B cell (primary cell): ENCODE measurements around the gene PCSK6. TPM values are rescaled to one million over a fixed set of nuclear protein-coding genes. Genes with fewer than 3 reads are reported as not detected.

Experiments
- ATAC-seq: fragments of 200-7000 bp; cut with Tn5 transposase; one replicate; pipeline ENCODE4 v1.10.0; 2021; ENCODE audit warnings: low read depth, mild to moderate bottlenecking, moderate number of reproducible peaks, moderate library complexity
- CTCF ChIA-PET: fragments of 350-600 bp; sonication (Branson Sonifier 250); formaldehyde crosslinking; loops from one replicate; lab custom pipeline; 2021; ENCODE audit warnings: antibody characterized with exemption, inconsistent platforms; lab: Charles Lee
- POLR2A ChIA-PET: fragments of 350-600 bp; sonication (Branson Sonifier 250); formaldehyde crosslinking; loops from one replicate; lab custom pipeline; 2021; ENCODE audit warnings: antibody characterized with exemption; lab: Charles Lee
- DNase-seq: peaks from one replicate; pipeline ENCODE4 v3.0.0; 2013
- H2AFZ ChIP-seq: 2 replicates; pipeline ENCODE4 v1.6.1; 2012; ENCODE audit warnings: mild to moderate bottlenecking, low read depth, low read length; ENCODE audit not compliant: insufficient read depth, poor library complexity, severe bottlenecking
- H3K27ac ChIP-seq, 2 donors: 1 replicate in 1 of 2; 2 replicates in 1 of 2; pipeline ENCODE4 v1.5.1; 2012 to 2013; ENCODE audit warnings: low read length in 2 of 2, mild to moderate bottlenecking in 2 of 2, moderate library complexity in 1 of 2
- H3K27me3 ChIP-seq, 4 experiments: fragments of 200-600 bp in 1 of 4; sonication (generic) in 1 of 4; replicated peaks in 1 of 4; 1 replicate in 2 of 4; 2 replicates in 2 of 4; pipeline versions ENCODE4 v1.6.1 to v1.7.0; 2013 to 2016; ENCODE audit warnings: low read length in 3 of 4, mild to moderate bottlenecking in 2 of 4, mixed read lengths in 1 of 4, moderate library complexity in 1 of 4; ENCODE audit not compliant: insufficient read depth in 4 of 4, control insufficient read depth in 3 of 4; ENCODE audit errors: control extremely low read depth in 1 of 4
- H3K36me3 ChIP-seq, 2 experiments: replicated peaks in 1 of 2; 1 replicate in 1 of 2; 2 replicates in 1 of 2; pipeline versions ENCODE4 v1.6.1 to v1.7.1; 2013; ENCODE audit warnings: low read length in 1 of 2; ENCODE audit not compliant: insufficient read depth in 2 of 2, control insufficient read depth in 1 of 2; ENCODE audit errors: control extremely low read depth in 1 of 2, extremely low read depth in 1 of 2
- H3K4me1 ChIP-seq, 2 donors: fragments of 200-600 bp in 1 of 2; sonication (generic) in 1 of 2; 1 replicate in 1 of 2; 2 replicates in 1 of 2; pipeline versions ENCODE4 v1.5.1 to v1.6.1; 2013 to 2017; ENCODE audit warnings: low read length in 2 of 2; ENCODE audit not compliant: control insufficient read depth in 2 of 2, insufficient read depth in 2 of 2
- H3K4me2 ChIP-seq: replicated peaks from 2 replicates; pipeline ENCODE3; 2012; ENCODE audit warnings: mild to moderate bottlenecking, low read depth, low read length; ENCODE audit not compliant: poor library complexity, severe bottlenecking
- H3K4me3 ChIP-seq, 5 experiments: fragments of 200-600 bp in 1 of 5; sonication (generic) in 1 of 5; 1 replicate in 3 of 5; 2 replicates in 2 of 5; pipeline versions ENCODE4 v1.5.1 to v1.7.0; 2011 to 2016; ENCODE audit warnings: low read length in 4 of 5, mild to moderate bottlenecking in 4 of 5, low read depth in 2 of 5, control low read depth in 1 of 5, moderate library complexity in 1 of 5; ENCODE audit not compliant: insufficient read depth in 1 of 5; ENCODE audit errors: control extremely low read depth in 1 of 5, extremely low read depth in 1 of 5
- H3K79me2 ChIP-seq: fragments of 200-600 bp; sonication (generic); one replicate; pipeline ENCODE4 v1.6.0; 2016; ENCODE audit warnings: low read length; ENCODE audit not compliant: control insufficient read depth, insufficient read depth
- H3K9ac ChIP-seq: fragments of 200-600 bp; sonication (generic); 2 replicates; pipeline ENCODE4 v1.6.1; 2017; ENCODE audit warnings: mild to moderate bottlenecking, low read length, moderate library complexity
- H3K9me3 ChIP-seq, 3 donors: one replicate each; pipeline versions ENCODE4 v1.6.1 to v1.7.1; 2013; ENCODE audit warnings: low read length in 2 of 3; ENCODE audit not compliant: control insufficient read depth in 2 of 3, insufficient read depth in 1 of 3; ENCODE audit errors: control extremely low read depth in 1 of 3
- H4K20me1 ChIP-seq: 2 replicates; pipeline ENCODE4 v1.6.0; 2012; ENCODE audit warnings: mild to moderate bottlenecking, low read length; ENCODE audit not compliant: insufficient read depth, control insufficient read depth, poor library complexity, severe bottlenecking
- H3K27ac Mint-ChIP-seq: one replicate; pipeline ENCODE4 v1.8.0; 2021; ENCODE audit warnings: mixed read lengths
- H3K27me3 Mint-ChIP-seq: one replicate; pipeline ENCODE4 v1.8.0; 2021; ENCODE audit warnings: mixed read lengths
- H3K4me1 Mint-ChIP-seq: one replicate; pipeline ENCODE4 v1.8.0; 2021; ENCODE audit warnings: mixed read lengths
- H3K4me3 Mint-ChIP-seq: one replicate; pipeline ENCODE4 v1.8.0; 2021; ENCODE audit warnings: mixed read lengths
- H3K9me3 Mint-ChIP-seq: one replicate; pipeline ENCODE4 v1.8.0; 2022; ENCODE audit warnings: mixed read lengths; ENCODE audit not compliant: insufficient read depth
- EZH2 ChIP-seq: IDR thresholded peaks from 2 replicates; pipeline ENCODE4 v1.6.1; 2012; ENCODE audit warnings: borderline replicate concordance, low read depth, mild to moderate bottlenecking, moderate library complexity, low read length; ENCODE audit not compliant: insufficient read depth, poor library complexity, severe bottlenecking
- WGBS: methylation state at CpG from one replicate; pipeline ENCODE4 v1.1.5; 2013; ENCODE audit warnings: missing lambda C conversion rate; ENCODE audit not compliant: insufficient coverage; 5-methylcytosine and 5-hydroxymethylcytosine counted together
- intact Hi-C: fragments of 100-400 bp; cut with micrococcal nuclease; formaldehyde crosslinking; loops from one replicate; pipeline ENCODE4 v1.10.0; 2022
- polyA plus RNA-seq: library from polyadenylated mRNA; depleted of rRNA; stranded (reverse); fragments of >200 nt; gene quantifications from 2 replicates; pipeline ENCODE4 v1.2.3, GENCODE V29; 2012
- total RNA-seq, 2 donors: library from RNA; stranded (reverse); fragments of 120-200 nt in 1 of 2; gene quantifications; 1 replicate in 1 of 2; 2 replicates in 1 of 2; pipeline versions ENCODE4 v1.2.3 to v1.2.4, GENCODE V29; 2013 to 2022
- TF ChIP-seq, protein P1 (sequence below): fragments of 200-600 bp; IDR thresholded peaks from one replicate; pipeline ENCODE4 v1.8.0; 2022; ENCODE audit warnings: antibody characterized with exemption, mild to moderate bottlenecking

PCSK6 gene
- total and polyA plus RNA-seq, 2 donors (not counting 1 experiment from before 2014, with no cell fraction given): 0.66 to 1.6 TPM

GRCh38 chr15:101431301-101431700 is 58.2 kb downstream of the PCSK6 start:
- ChIA-PET POLR2A (no interaction called here), CTCF (no interaction called here)
- no peak overlapping the region for H3K4me3 Mint-ChIP-seq
- Histone ChIP-seq H3K27ac (no peak overlapping the region), H3K4me3 (no peak overlapping the region), H3K27me3 (peaks cover 0 to 3% (median 0%) of the 10 kb centered on the region in 4 experiments), H3K4me2 (no peak overlapping the region), H3K4me1 (no peaks in the 10 kb centered on the region), H2AFZ (no peak overlapping the region), H4K20me1 (no peaks in the 10 kb centered on the region), H3K36me3 (no peaks in the 10 kb centered on the region), H3K79me2 (no peaks in the 10 kb centered on the region), H3K9me3 (no peaks in the 10 kb centered on the region), H3K9ac (no peak overlapping the region)
- H3K4me1 Mint-ChIP-seq: no peaks in the 10 kb centered on the region
- TF ChIP-seq, protein P1, sequence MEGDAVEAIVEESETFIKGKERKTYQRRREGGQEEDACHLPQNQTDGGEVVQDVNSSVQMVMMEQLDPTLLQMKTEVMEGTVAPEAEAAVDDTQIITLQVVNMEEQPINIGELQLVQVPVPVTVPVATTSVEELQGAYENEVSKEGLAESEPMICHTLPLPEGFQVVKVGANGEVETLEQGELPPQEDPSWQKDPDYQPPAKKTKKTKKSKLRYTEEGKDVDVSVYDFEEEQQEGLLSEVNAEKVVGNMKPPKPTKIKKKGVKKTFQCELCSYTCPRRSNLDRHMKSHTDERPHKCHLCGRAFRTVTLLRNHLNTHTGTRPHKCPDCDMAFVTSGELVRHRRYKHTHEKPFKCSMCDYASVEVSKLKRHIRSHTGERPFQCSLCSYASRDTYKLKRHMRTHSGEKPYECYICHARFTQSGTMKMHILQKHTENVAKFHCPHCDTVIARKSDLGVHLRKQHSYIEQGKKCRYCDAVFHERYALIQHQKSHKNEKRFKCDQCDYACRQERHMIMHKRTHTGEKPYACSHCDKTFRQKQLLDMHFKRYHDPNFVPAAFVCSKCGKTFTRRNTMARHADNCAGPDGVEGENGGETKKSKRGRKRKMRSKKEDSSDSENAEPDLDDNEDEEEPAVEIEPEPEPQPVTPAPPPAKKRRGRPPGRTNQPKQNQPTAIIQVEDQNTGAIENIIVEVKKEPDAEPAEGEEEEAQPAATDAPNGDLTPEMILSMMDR: no peak
- no peak for TF ChIP-seq EZH2
- peaks cover 16% of the 10 kb centered on the region for H3K27me3 Mint-ChIP-seq
- no peak overlapping the region for H3K27ac Mint-ChIP-seq
- ATAC-seq: no peak
- H3K9me3 Mint-ChIP-seq: no peaks in the 10 kb centered on the region
- WGBS: 81% methylated on average over 15 of the region's 15 CpGs
- DNase-seq: no peak
- intact Hi-C loops: no loop called here

GRCh38 chr15:101429646-101430045 is 59.9 kb downstream of the PCSK6 start:
- no peaks in the 10 kb centered on the region for H3K4me1 Mint-ChIP-seq
- H3K27me3 Mint-ChIP-seq: peaks cover 22% of the 10 kb centered on the region
- Histone ChIP-seq H2AFZ (no peak overlapping the region), H3K79me2 (no peaks in the 10 kb centered on the region), H3K27me3 (peaks cover 0 to 3% (median 0%) of the 10 kb centered on the region in 4 experiments), H4K20me1 (no peaks in the 10 kb centered on the region), H3K27ac (no peak overlapping the region), H3K9ac (no peak overlapping the region), H3K36me3 (no peaks in the 10 kb centered on the region), H3K4me1 (no peaks in the 10 kb centered on the region), H3K4me3 (no peak overlapping the region), H3K9me3 (no peaks in the 10 kb centered on the region), H3K4me2 (no peak overlapping the region)
- H3K4me3 Mint-ChIP-seq: no peak overlapping the region
- 90% methylated on average over 17 of the region's 18 CpGs for WGBS
- no peak overlapping the region for H3K27ac Mint-ChIP-seq
- no peaks in the 10 kb centered on the region for H3K9me3 Mint-ChIP-seq
- TF ChIP-seq EZH2: no peak
- TF ChIP-seq, protein P1: no peak
- ATAC-seq: no peak
- intact Hi-C loops: no loop called here
- CTCF ChIA-PET: no interaction called here
- DNase-seq: no peak
- POLR2A ChIA-PET: no interaction called here
